ENCODE data around the gene HOXA3. TPM values are rescaled to one million over a fixed set of nuclear protein-coding genes. Genes with fewer than 3 reads are reported as not detected.

HOXA3 gene
- total RNA-seq, 1 donor from 2014 or later, result not detected

GRCh38 chr7:27145165-27145913 is 7.0 kb downstream of the HOXA3 start:
- H3K9me3 Mint-ChIP-seq, result no peaks in the 10 kb centered on the region
- H3K4me3 Mint-ChIP-seq, result no peak overlapping the region
- peaks cover 20% of the 10 kb centered on the region for H3K4me1 Mint-ChIP-seq
- H3K36me3 Mint-ChIP-seq (ENCODE audit: low read depth), result no peaks in the 10 kb centered on the region
- no peak for ATAC-seq (ENCODE audit: low read depth)
- no peak overlapping the region for H3K27ac Mint-ChIP-seq
- ChIA-PET CTCF (no interaction called here), POLR2A (no interaction called here)
- no peak for TF ChIP-seq CTCF (IDR thresholded peaks at IDR 0.05)
- no peak for DNase-seq
- peaks cover 52% of the 10 kb centered on the region for H3K27me3 Mint-ChIP-seq
- intact Hi-C loops (cut with micrococcal nuclease), result no loop called here

GRCh38 chr7:27144781-27145164 is 7.6 kb downstream of the HOXA3 start:
- no peaks in the 10 kb centered on the region for H3K36me3 Mint-ChIP-seq (ENCODE audit: low read depth)
- H3K27me3 Mint-ChIP-seq, result peaks cover 53% of the 10 kb centered on the region
- no peaks in the 10 kb centered on the region for H3K9me3 Mint-ChIP-seq
- no peak for TF ChIP-seq CTCF (IDR thresholded peaks at IDR 0.05)
- no peak overlapping the region for H3K27ac Mint-ChIP-seq
- H3K4me1 Mint-ChIP-seq, result peaks cover 19% of the 10 kb centered on the region
- ATAC-seq (ENCODE audit: low read depth) (no peak), DNase-seq (no peak)
- intact Hi-C loops (cut with micrococcal nuclease), result no loop called here
- CTCF ChIA-PET, result interaction anchor here (1.4 kb wide), 1 partner anchor 287 kb away, joined by 3 read pairs; no protein-coding TSS in a partner anchor
- POLR2A ChIA-PET, result no interaction called here
- H3K4me3 Mint-ChIP-seq, result no peak overlapping the region

- POLR2A ChIA-PET, result interaction anchor here (0.9 kb wide), 1 partner anchor 288 kb away, joined by 3 read pairs; no protein-coding TSS in a partner anchor
- H3K27ac Mint-ChIP-seq, result no peak overlapping the region
- H3K4me3 Mint-ChIP-seq, result no peak overlapping the region
- H3K36me3 Mint-ChIP-seq (ENCODE audit: low read depth), result no peaks in the 10 kb centered on the region
- DNase-seq (no peak), ATAC-seq (ENCODE audit: low read depth) (no peak)
- no peak for TF ChIP-seq CTCF (IDR thresholded peaks at IDR 0.05)
- peaks cover 49% of the 10 kb centered on the region for H3K27me3 Mint-ChIP-seq
- peaks cover 19% of the 10 kb centered on the region for H3K4me1 Mint-ChIP-seq
- H3K9me3 Mint-ChIP-seq, result no peaks in the 10 kb centered on the region
- CTCF ChIA-PET, result interaction anchor here (1.4 kb wide), 1 partner anchor 287 kb away, joined by 3 read pairs; no protein-coding TSS in a partner anchor
- intact Hi-C loops (cut with micrococcal nuclease), result no loop called here
Observed at GRCh38 chr7:27143950-27144780, 8.2 kb downstream of the HOXA3 start.

GRCh38 chr7:27143023-27143949 is 9.1 kb downstream of the HOXA3 start, which contains the start of gene HOXA5:
HOXA5 (minus strand) TSS chr7:27143681; CDS start chr7:27143607, 74 bp downstream.
- no peak for DNase-seq
- no peak for TF ChIP-seq CTCF (IDR thresholded peaks at IDR 0.05)
- Mint-ChIP-seq H3K4me3 (peak within 1 kb of the TSS; percentile 62), H3K9me3 (no peaks in the 10 kb centered on the region), H3K27ac (no peak within 1 kb of the TSS), H3K36me3 (ENCODE audit: low read depth) (no peaks in the 10 kb centered on the region), H3K4me1 (peaks cover 15% of the 10 kb centered on the region), H3K27me3 (peaks cover 44% of the 10 kb centered on the region)
- intact Hi-C loops (cut with micrococcal nuclease), result no loop called here
- CTCF ChIA-PET, result interaction anchor here (1.4 kb wide), 1 partner anchor 286 kb away, joined by 3 read pairs; no protein-coding TSS in a partner anchor
- POLR2A ChIA-PET, result interaction anchor here (0.9 kb wide), 1 partner anchor 287 kb away, joined by 3 read pairs; no protein-coding TSS in a partner anchor
- ATAC-seq (ENCODE audit: low read depth), result peak; percentile 28
